GM23338 (cell line): ENCODE data around the gene PXT1. TPM values are rescaled to one million over a fixed set of nuclear protein-coding genes. Genes with fewer than 3 reads are reported as not detected.
A peak's percentile ranks its signal among the peaks of the same experiment; 100 is the strongest.

Experiments used
- ATAC-seq: fragments of 200-7000 bp; cut with Tn5 transposase; 3 replicates; pipeline ENCODE4 v1.9.1; 2020
- DNase-seq: peaks from one replicate; pipeline ENCODE4 v3.0.0-alpha.2; 2015; ENCODE audit warnings: low spot score
- H2AFZ ChIP-seq: fragments of 200-600 bp; sonication (generic); 2 replicates; pipeline ENCODE4 v1.8.0; 2016; ENCODE audit warnings: antibody characterized with exemption, mild to moderate bottlenecking, moderate library complexity
- H3F3A ChIP-seq: fragments of 200-600 bp; sonication (generic); replicated peaks from 2 replicates; pipeline ENCODE4 v1.8.0; 2017; ENCODE audit warnings: antibody characterized with exemption, mixed run types, low read depth
- H3K27ac ChIP-seq: fragments of 200-600 bp; sonication (generic); 2 replicates; pipeline ENCODE4 v1.6.1; 2016; ENCODE audit warnings: low read depth
- H3K27me3 ChIP-seq: fragments of 200-600 bp; sonication (generic); 2 replicates; pipeline ENCODE4 v1.8.0; 2016; ENCODE audit warnings: mild to moderate bottlenecking, mixed run types, moderate library complexity; ENCODE audit not compliant: insufficient read depth
- H3K36me3 ChIP-seq: fragments of 200-600 bp; sonication (generic); 2 replicates; pipeline ENCODE4 v1.8.0; 2016; ENCODE audit warnings: mild to moderate bottlenecking; ENCODE audit not compliant: insufficient read depth
- H3K4me1 ChIP-seq: fragments of 200-600 bp; sonication (generic); 2 replicates; pipeline ENCODE4 v1.8.0; 2016; ENCODE audit warnings: mild to moderate bottlenecking, moderate library complexity; ENCODE audit not compliant: insufficient read depth
- H3K4me2 ChIP-seq: fragments of 200-600 bp; sonication (generic); 2 replicates; pipeline ENCODE4 v1.7.1; 2017; ENCODE audit warnings: mixed run types
- H3K4me3 ChIP-seq: fragments of 200-600 bp; sonication (generic); 2 replicates; pipeline ENCODE4 v1.6.1; 2016; ENCODE audit warnings: mixed run types
- H3K79me2 ChIP-seq: fragments of 200-600 bp; sonication (generic); replicated peaks from 2 replicates; pipeline ENCODE4 v1.8.0; 2017; ENCODE audit warnings: mild to moderate bottlenecking; ENCODE audit not compliant: insufficient read depth
- H3K9me2 ChIP-seq: fragments of 200-600 bp; sonication (generic); 2 replicates; pipeline ENCODE4 v1.8.0; 2017; ENCODE audit not compliant: insufficient read depth
- H4K20me1 ChIP-seq: fragments of 200-600 bp; sonication (generic); replicated peaks from 2 replicates; pipeline ENCODE4 v1.8.0; 2017; ENCODE audit warnings: mild to moderate bottlenecking; ENCODE audit not compliant: insufficient read depth
- H3K27ac Mint-ChIP-seq: 2 replicates; pipeline ENCODE4 v1.8.0; 2020; ENCODE audit warnings: inconsistent platforms, mild to moderate bottlenecking, moderate library complexity, mixed read lengths
- H3K27me3 Mint-ChIP-seq: 3 replicates; pipeline ENCODE4 v1.8.0; 2022; ENCODE audit warnings: low read depth, mild to moderate bottlenecking, moderate library complexity, mixed read lengths, inconsistent platforms; ENCODE audit not compliant: insufficient read depth, poor library complexity
- H3K36me3 Mint-ChIP-seq: 3 replicates; pipeline ENCODE4 v1.8.0; 2021; ENCODE audit warnings: low read depth, mild to moderate bottlenecking, inconsistent platforms, moderate library complexity, mixed read lengths
- H3K4me1 Mint-ChIP-seq: 3 replicates; pipeline ENCODE4 v1.8.0; 2020; ENCODE audit warnings: mild to moderate bottlenecking, inconsistent platforms, mixed read lengths
- H3K4me3 Mint-ChIP-seq: 3 replicates; pipeline ENCODE4 v1.8.0; 2021; ENCODE audit warnings: moderate library complexity, mild to moderate bottlenecking, inconsistent platforms, mixed read lengths
- H3K9me3 Mint-ChIP-seq: 3 replicates; pipeline ENCODE4 v1.8.0; 2020; ENCODE audit warnings: moderate library complexity, mild to moderate bottlenecking, inconsistent platforms, mixed read lengths
- CREB1 ChIP-seq: fragments of 250-450 bp; sonication (Bioruptor Pico); IDR thresholded peaks from 2 replicates; pipeline ENCODE4 v1.5.0; 2020; ENCODE audit warnings: low read depth, mild to moderate bottlenecking, moderate library complexity
- EZH2 ChIP-seq: fragments of 200-600 bp; sonication (generic); IDR thresholded peaks from one replicate; pipeline ENCODE4 v1.8.0; 2017; ENCODE audit warnings: antibody characterized with exemption, mild to moderate bottlenecking, low read depth; ENCODE audit not compliant: unreplicated experiment
- JUNB ChIP-seq: IDR thresholded peaks from one replicate; pipeline ENCODE4 v1.6.1; 2016; ENCODE audit warnings: antibody characterized with exemption; ENCODE audit not compliant: unreplicated experiment
- NANOG ChIP-seq: IDR thresholded peaks from 2 replicates; pipeline ENCODE4 v1.6.1; 2016; ENCODE audit warnings: antibody characterized with exemption, borderline replicate concordance
- POLR2AphosphoS5 ChIP-seq: IDR thresholded peaks from 2 replicates; pipeline ENCODE4 v1.6.1; 2016; ENCODE audit warnings: antibody characterized with exemption, low read depth
- STAT1 ChIP-seq: IDR thresholded peaks from one replicate; pipeline ENCODE4 v1.6.1; 2016; ENCODE audit warnings: antibody characterized with exemption; ENCODE audit not compliant: unreplicated experiment
- ZNF114 ChIP-seq: fragments of 250-450 bp; sonication (Bioruptor Pico); IDR thresholded peaks from 2 replicates; pipeline ENCODE4 v1.5.0; 2020; ENCODE audit warnings: mild to moderate bottlenecking, moderate library complexity
- ZNF331 ChIP-seq: fragments of 250-450 bp; sonication (Bioruptor Pico); IDR thresholded peaks from 2 replicates; pipeline ENCODE4 v1.5.0; 2020; ENCODE audit warnings: low read depth, mild to moderate bottlenecking, moderate library complexity
- polyA plus RNA-seq: library from polyadenylated mRNA; unstranded; fragments of >200 nt; fragmentation: Nextera tagmentation; extraction: Ambion mirVana; gene quantifications from 2 replicates; pipeline ENCODE4 v1.2.1, GENCODE V29; 2016
- total RNA-seq: library from RNA; depleted of rRNA; stranded (reverse); fragments of >200 nt; shearing (Covaris generic); gene quantifications from 2 replicates; pipeline ENCODE4 v1.2.3, GENCODE V29; 2014
- TF ChIP-seq, protein P1 (sequence below): IDR thresholded peaks from one replicate; pipeline ENCODE4 v1.6.1; 2018; ENCODE audit warnings: antibody characterized with exemption; ENCODE audit not compliant: unreplicated experiment
- TF ChIP-seq, protein P2 (sequence below): IDR thresholded peaks from 2 replicates; pipeline ENCODE4 v1.6.1; 2016; ENCODE audit warnings: antibody characterized with exemption
- TF ChIP-seq, protein P3 (sequence below), 2 experiments: fragments of 200-600 bp in 1 of 2; sonication (generic) in 1 of 2; conservative IDR thresholded peaks; 2 replicates each; pipeline versions ENCODE4 v1.5.1 to v1.6.1; 2016 to 2017; ENCODE audit warnings: antibody characterized with exemption in 2 of 2, low read depth in 2 of 2, mild to moderate bottlenecking in 2 of 2, moderate library complexity in 1 of 2

PXT1 gene
- total and polyA plus RNA-seq, 2 experiments from 2014 or later, result 0.14 TPM; not detected in 1

DNA sequence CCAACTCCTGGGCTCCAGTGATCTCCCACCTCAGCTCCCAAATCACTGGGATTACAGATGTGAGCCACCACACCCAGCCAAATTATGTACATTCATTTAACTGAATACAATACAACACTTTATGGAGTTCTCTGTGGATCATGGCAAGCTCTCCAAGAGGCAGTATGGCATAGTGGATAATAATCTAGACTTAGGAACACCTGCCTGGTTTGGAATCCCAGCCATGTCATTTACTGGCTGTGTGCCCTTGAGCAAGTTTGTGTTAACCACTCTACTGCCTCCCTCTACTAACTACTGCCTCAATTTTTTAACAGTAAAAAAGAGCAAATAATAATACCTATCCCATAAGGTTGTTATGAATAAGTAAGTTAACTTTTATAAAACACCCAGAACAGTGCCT lies 53.3 kb downstream of the PXT1 start (continued):
- TF ChIP-seq, protein P1, sequence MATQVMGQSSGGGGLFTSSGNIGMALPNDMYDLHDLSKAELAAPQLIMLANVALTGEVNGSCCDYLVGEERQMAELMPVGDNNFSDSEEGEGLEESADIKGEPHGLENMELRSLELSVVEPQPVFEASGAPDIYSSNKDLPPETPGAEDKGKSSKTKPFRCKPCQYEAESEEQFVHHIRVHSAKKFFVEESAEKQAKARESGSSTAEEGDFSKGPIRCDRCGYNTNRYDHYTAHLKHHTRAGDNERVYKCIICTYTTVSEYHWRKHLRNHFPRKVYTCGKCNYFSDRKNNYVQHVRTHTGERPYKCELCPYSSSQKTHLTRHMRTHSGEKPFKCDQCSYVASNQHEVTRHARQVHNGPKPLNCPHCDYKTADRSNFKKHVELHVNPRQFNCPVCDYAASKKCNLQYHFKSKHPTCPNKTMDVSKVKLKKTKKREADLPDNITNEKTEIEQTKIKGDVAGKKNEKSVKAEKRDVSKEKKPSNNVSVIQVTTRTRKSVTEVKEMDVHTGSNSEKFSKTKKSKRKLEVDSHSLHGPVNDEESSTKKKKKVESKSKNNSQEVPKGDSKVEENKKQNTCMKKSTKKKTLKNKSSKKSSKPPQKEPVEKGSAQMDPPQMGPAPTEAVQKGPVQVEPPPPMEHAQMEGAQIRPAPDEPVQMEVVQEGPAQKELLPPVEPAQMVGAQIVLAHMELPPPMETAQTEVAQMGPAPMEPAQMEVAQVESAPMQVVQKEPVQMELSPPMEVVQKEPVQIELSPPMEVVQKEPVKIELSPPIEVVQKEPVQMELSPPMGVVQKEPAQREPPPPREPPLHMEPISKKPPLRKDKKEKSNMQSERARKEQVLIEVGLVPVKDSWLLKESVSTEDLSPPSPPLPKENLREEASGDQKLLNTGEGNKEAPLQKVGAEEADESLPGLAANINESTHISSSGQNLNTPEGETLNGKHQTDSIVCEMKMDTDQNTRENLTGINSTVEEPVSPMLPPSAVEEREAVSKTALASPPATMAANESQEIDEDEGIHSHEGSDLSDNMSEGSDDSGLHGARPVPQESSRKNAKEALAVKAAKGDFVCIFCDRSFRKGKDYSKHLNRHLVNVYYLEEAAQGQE, result no peak
- TF ChIP-seq ZNF114 (no peak), POLR2AphosphoS5 (no peak), ZNF331 (CRISPR knock-in tag) (no peak), CREB1 (no peak), NANOG (no peak), JUNB (no peak), STAT1 (no peak)
- TF ChIP-seq, protein P2, sequence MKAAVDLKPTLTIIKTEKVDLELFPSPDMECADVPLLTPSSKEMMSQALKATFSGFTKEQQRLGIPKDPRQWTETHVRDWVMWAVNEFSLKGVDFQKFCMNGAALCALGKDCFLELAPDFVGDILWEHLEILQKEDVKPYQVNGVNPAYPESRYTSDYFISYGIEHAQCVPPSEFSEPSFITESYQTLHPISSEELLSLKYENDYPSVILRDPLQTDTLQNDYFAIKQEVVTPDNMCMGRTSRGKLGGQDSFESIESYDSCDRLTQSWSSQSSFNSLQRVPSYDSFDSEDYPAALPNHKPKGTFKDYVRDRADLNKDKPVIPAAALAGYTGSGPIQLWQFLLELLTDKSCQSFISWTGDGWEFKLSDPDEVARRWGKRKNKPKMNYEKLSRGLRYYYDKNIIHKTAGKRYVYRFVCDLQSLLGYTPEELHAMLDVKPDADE, result no peak
- TF ChIP-seq, protein P3, sequence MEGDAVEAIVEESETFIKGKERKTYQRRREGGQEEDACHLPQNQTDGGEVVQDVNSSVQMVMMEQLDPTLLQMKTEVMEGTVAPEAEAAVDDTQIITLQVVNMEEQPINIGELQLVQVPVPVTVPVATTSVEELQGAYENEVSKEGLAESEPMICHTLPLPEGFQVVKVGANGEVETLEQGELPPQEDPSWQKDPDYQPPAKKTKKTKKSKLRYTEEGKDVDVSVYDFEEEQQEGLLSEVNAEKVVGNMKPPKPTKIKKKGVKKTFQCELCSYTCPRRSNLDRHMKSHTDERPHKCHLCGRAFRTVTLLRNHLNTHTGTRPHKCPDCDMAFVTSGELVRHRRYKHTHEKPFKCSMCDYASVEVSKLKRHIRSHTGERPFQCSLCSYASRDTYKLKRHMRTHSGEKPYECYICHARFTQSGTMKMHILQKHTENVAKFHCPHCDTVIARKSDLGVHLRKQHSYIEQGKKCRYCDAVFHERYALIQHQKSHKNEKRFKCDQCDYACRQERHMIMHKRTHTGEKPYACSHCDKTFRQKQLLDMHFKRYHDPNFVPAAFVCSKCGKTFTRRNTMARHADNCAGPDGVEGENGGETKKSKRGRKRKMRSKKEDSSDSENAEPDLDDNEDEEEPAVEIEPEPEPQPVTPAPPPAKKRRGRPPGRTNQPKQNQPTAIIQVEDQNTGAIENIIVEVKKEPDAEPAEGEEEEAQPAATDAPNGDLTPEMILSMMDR (conservative IDR thresholded peaks at IDR 0.05; ENCODE audit: low read depth in 2 of 2), result no peak

DNA sequence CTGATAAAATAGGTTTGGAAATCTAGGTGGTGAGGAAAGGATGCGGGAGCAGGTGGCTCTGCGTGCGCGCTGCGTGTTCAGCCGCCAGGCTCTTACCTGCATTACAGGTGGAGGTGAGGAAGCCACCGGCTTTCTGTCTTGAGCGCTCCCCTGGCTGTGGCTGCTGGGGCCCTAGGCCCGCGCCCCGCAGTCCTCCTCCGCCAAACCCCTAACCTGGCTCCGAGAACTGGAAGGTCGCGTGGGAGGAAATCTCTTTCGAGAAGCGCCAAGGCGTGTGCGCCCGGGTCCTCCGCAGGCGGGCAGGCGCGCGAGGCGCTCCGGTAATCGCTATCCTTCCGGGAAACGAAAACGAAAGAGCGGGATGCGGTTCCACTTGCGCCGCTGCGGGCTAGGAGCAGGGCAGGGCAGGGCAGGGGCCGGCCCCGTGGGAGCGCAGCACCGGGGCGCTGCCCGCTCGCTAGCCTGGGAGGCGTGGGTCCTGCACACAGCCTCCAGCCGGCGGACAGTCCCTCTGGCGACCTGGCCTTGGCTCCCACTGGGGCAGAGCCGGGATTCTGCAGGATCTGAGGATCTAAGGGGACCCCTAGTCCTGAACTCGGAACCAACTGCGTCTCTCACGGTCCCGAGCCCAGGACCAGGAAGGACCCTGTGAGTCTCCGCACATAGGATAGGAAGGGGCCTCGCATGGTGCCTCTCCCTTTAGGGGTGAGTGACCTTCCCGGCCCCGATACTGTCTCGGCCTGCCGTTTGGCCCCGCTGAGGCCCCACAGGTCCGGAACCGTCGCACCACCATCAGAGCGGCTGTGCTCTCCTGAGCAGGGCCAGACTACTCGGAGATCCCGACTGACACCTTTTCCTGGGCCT lies 55.0 kb downstream of the PXT1 start, which contains the start of gene ETV7:
ETV7 (minus strand) TSS at position 230 of the 864 bp plus-strand sequence; CDS start at position 102, 128 bp downstream.
- TF ChIP-seq EZH2, result peak; percentile 68
- TF ChIP-seq, protein P3 (conservative IDR thresholded peaks at IDR 0.05; ENCODE audit: low read depth in 2 of 2), result no peak
- H3K27me3 Mint-ChIP-seq, result peaks cover 41% of the 10 kb centered on the region
- Histone ChIP-seq H3K4me2 (peak within 1 kb of the TSS; percentile 95), H3K27me3 (peaks cover 57% of the 10 kb centered on the region), H4K20me1 (no peaks in the 10 kb centered on the region), H3F3A (0 out of 2 replicates have a peak, but pooled peaks cover 8% of the 10 kb centered on the region), H2AFZ (peak within 1 kb of the TSS; percentile 90), H3K79me2 (no peaks in the 10 kb centered on the region), H3K9me2 (no peaks in the 10 kb centered on the region), H3K36me3 (no peaks in the 10 kb centered on the region; the same call in 1 of the 2 replicates), H3K27ac (no peak within 1 kb of the TSS), H3K4me1 (peaks cover 6% of the 10 kb centered on the region; the same call in 1 of the 2 replicates), H3K4me3 (peak within 1 kb of the TSS; percentile 78)
- peak within 1 kb of the TSS; percentile 82 for H3K4me3 Mint-ChIP-seq
- H3K27ac Mint-ChIP-seq, result no peak within 1 kb of the TSS
- peaks cover 28% of the 10 kb centered on the region for H3K4me1 Mint-ChIP-seq
- H3K36me3 Mint-ChIP-seq, result no peaks in the 10 kb centered on the region; the same call in 2 of the 3 replicates
- DNase-seq (peak; percentile 74), ATAC-seq (peak; percentile 76)
- peaks cover 4% of the 10 kb centered on the region; the same call in 2 of the 3 replicates for H3K9me3 Mint-ChIP-seq
